HepG2 (cell line): Measurements from ENCODE around the gene FCN1.
"Not testable (repeated sequence)": the region's sequence is repeated elsewhere in the genome, so short reads cannot be mapped to it uniquely, and the experiment has no call there.

Experiments
- HDAC6 ChIP-seq: fragments of 200-600 bp; sonication (generic); IDR thresholded peaks from 2 replicates; pipeline ENCODE4 v1.7.0; 2017; ENCODE audit warnings: mild to moderate bottlenecking, antibody characterized with exemption, low read length, low read depth
- NFYB ChIP-seq: sonication (generic); formaldehyde crosslinking; IDR thresholded peaks from 2 replicates; pipeline ENCODE4 v1.4.0; 2020; ENCODE audit warnings: missing genetic modification reagents
- POLR2A ChIP-seq, 2 experiments: IDR thresholded peaks; 2 replicates each; pipeline ENCODE4 v1.6.1; 2011; ENCODE audit warnings: low read depth in 2 of 2, low read length in 2 of 2, mild to moderate bottlenecking in 1 of 2, moderate library complexity in 1 of 2; ENCODE audit not compliant: insufficient read depth in 1 of 2
- POLR2AphosphoS5 ChIP-seq: IDR thresholded peaks from 2 replicates; pipeline ENCODE4 v1.6.1; 2012; ENCODE audit warnings: low read depth, low read length
- ZFX ChIP-seq: sonication (generic); formaldehyde crosslinking; IDR thresholded peaks from 2 replicates; pipeline ENCODE4 v1.4.0; 2020; ENCODE audit warnings: mild to moderate bottlenecking, low read depth, missing genetic modification reagents, moderate library complexity
- TF ChIP-seq, protein P1 (sequence below), 2 experiments: IDR thresholded peaks; 2 replicates each; pipeline ENCODE4 v1.6.1; 2011 to 2012; ENCODE audit warnings: low read length in 2 of 2, borderline replicate concordance in 1 of 2, low read depth in 1 of 2, mild to moderate bottlenecking in 1 of 2, moderate library complexity in 1 of 2
- TF ChIP-seq, protein P2 (sequence below): conservative IDR thresholded peaks from 2 replicates; pipeline ENCODE4 v1.6.1; 2018; ENCODE audit warnings: missing genetic modification reagents
- TF ChIP-seq, protein P3 (sequence below), 2 experiments: sonication (generic) in 1 of 2; formaldehyde crosslinking in 1 of 2; IDR thresholded peaks; 2 replicates each; pipeline versions ENCODE4 v1.5.1 to v1.6.1; 2011 to 2020; ENCODE audit warnings: borderline replicate concordance in 1 of 2, low read depth in 1 of 2, low read length in 1 of 2, mild to moderate bottlenecking in 1 of 2, missing genetic modification reagents in 1 of 2, moderate library complexity in 1 of 2

DNA sequence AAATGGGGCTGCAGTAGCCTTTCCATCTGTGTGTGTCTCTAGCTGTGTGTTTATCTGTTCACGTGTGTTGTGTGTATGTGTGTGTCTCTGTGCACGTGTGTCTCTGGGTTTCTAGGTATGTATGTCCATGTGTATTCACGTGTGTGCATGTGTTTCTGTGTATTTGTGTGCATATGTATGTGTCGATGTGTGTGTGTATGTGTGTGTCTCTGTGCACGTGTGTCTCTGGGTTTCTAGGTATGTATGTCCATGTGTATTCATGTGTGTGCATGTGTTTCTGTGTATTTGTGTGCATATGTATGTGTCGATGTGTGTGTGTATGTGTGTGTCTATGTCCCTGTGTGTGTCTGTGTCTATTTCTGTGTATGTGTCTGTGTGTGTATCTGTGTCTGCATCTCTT, 38.7 kb upstream of the FCN1 start:
- TF ChIP-seq, protein P1, sequence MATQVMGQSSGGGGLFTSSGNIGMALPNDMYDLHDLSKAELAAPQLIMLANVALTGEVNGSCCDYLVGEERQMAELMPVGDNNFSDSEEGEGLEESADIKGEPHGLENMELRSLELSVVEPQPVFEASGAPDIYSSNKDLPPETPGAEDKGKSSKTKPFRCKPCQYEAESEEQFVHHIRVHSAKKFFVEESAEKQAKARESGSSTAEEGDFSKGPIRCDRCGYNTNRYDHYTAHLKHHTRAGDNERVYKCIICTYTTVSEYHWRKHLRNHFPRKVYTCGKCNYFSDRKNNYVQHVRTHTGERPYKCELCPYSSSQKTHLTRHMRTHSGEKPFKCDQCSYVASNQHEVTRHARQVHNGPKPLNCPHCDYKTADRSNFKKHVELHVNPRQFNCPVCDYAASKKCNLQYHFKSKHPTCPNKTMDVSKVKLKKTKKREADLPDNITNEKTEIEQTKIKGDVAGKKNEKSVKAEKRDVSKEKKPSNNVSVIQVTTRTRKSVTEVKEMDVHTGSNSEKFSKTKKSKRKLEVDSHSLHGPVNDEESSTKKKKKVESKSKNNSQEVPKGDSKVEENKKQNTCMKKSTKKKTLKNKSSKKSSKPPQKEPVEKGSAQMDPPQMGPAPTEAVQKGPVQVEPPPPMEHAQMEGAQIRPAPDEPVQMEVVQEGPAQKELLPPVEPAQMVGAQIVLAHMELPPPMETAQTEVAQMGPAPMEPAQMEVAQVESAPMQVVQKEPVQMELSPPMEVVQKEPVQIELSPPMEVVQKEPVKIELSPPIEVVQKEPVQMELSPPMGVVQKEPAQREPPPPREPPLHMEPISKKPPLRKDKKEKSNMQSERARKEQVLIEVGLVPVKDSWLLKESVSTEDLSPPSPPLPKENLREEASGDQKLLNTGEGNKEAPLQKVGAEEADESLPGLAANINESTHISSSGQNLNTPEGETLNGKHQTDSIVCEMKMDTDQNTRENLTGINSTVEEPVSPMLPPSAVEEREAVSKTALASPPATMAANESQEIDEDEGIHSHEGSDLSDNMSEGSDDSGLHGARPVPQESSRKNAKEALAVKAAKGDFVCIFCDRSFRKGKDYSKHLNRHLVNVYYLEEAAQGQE (IDR thresholded peaks at IDR 0.05; ENCODE audit: borderline replicate concordance in 1 of 2, low read depth in 1 of 2, low read length in 2 of 2) = not testable (repeated sequence)
- TF ChIP-seq, protein P2, sequence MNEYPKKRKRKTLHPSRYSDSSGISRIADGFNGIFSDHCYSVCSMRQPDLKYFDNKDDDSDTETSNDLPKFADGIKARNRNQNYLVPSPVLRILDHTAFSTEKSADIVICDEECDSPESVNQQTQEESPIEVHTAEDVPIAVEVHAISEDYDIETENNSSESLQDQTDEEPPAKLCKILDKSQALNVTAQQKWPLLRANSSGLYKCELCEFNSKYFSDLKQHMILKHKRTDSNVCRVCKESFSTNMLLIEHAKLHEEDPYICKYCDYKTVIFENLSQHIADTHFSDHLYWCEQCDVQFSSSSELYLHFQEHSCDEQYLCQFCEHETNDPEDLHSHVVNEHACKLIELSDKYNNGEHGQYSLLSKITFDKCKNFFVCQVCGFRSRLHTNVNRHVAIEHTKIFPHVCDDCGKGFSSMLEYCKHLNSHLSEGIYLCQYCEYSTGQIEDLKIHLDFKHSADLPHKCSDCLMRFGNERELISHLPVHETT (CRISPR knock-in tag) = not testable (repeated sequence)
- TF ChIP-seq NFYB (CRISPR knock-in tag); POLR2A (IDR thresholded peaks at IDR 0.05; ENCODE audit: insufficient read depth in 1 of 2, low read depth in 2 of 2, low read length in 2 of 2); POLR2AphosphoS5; ZFX (CRISPR knock-in tag); HDAC6: not testable (repeated sequence)
- TF ChIP-seq, protein P3, sequence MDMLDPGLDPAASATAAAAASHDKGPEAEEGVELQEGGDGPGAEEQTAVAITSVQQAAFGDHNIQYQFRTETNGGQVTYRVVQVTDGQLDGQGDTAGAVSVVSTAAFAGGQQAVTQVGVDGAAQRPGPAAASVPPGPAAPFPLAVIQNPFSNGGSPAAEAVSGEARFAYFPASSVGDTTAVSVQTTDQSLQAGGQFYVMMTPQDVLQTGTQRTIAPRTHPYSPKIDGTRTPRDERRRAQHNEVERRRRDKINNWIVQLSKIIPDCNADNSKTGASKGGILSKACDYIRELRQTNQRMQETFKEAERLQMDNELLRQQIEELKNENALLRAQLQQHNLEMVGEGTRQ (IDR thresholded peaks at IDR 0.05; ENCODE audit: low read depth, low read length) = not testable (repeated sequence)
- TF ChIP-seq, protein P3 (CRISPR knock-in tag; IDR thresholded peaks at IDR 0.05; ENCODE audit: borderline replicate concordance) = not testable (repeated sequence)
